Bronchial epithelial cell (primary cell): ENCODE results near the gene PLSCR5. TPM values are rescaled to one million over a fixed set of nuclear protein-coding genes. Genes with fewer than 3 reads are reported as not detected.
A peak's percentile ranks its signal among the peaks of the same experiment; 100 is the strongest.

Experiments used
- DNase-seq: peaks from one replicate; pipeline ENCODE4 v3.0.0-alpha.2; 2010; ENCODE audit warnings: low read depth
- FAIRE-seq: peaks from 2 replicates; lab custom pipeline; 2011; peaks lifted over from hg19 to GRCh38; lab: Jason Lieb, UNC
- H3K27me3 ChIP-seq: 2 replicates; pipeline ENCODE4 v1.5.1; 2011; ENCODE audit warnings: low read length; ENCODE audit not compliant: control insufficient read depth, insufficient read depth
- H3K36me3 ChIP-seq: 2 replicates; pipeline ENCODE4 v1.5.1; 2011; ENCODE audit warnings: low read length; ENCODE audit not compliant: control insufficient read depth, insufficient read depth
- H3K4me3 ChIP-seq: 2 replicates; pipeline ENCODE4 v1.5.1; 2011; ENCODE audit warnings: mild to moderate bottlenecking, low read depth, low read length, control low read depth
- total RNA-seq: library from RNA; depleted of rRNA; stranded (reverse); fragments of >200 nt; gene quantifications from 2 replicates; pipeline ENCODE4 v1.2.1, GENCODE V29; 2014
- TF ChIP-seq, protein P1 (sequence below): IDR thresholded peaks from 2 replicates; pipeline ENCODE4 v1.5.1; 2011; ENCODE audit warnings: mild to moderate bottlenecking, moderate library complexity, low read length, control low read depth, inconsistent platforms; ENCODE audit not compliant: insufficient read depth, severe bottlenecking

Gene PLSCR5
- total RNA-seq, 1 donor from 2014 or later = not detected

- DNase-seq (no peak), FAIRE-seq (no peak)
- H3K36me3 ChIP-seq = no peaks in the 10 kb centered on the region
- TF ChIP-seq, protein P1, sequence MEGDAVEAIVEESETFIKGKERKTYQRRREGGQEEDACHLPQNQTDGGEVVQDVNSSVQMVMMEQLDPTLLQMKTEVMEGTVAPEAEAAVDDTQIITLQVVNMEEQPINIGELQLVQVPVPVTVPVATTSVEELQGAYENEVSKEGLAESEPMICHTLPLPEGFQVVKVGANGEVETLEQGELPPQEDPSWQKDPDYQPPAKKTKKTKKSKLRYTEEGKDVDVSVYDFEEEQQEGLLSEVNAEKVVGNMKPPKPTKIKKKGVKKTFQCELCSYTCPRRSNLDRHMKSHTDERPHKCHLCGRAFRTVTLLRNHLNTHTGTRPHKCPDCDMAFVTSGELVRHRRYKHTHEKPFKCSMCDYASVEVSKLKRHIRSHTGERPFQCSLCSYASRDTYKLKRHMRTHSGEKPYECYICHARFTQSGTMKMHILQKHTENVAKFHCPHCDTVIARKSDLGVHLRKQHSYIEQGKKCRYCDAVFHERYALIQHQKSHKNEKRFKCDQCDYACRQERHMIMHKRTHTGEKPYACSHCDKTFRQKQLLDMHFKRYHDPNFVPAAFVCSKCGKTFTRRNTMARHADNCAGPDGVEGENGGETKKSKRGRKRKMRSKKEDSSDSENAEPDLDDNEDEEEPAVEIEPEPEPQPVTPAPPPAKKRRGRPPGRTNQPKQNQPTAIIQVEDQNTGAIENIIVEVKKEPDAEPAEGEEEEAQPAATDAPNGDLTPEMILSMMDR = no peak
- no peaks in the 10 kb centered on the region for H3K27me3 ChIP-seq
- H3K4me3 ChIP-seq = no peak overlapping the region
Observed at GRCh38 chr3:146611096-146611495, 6.0 kb upstream of the PLSCR5 start.

GRCh38 chr3:146598535-146598934 is 6.6 kb downstream of the PLSCR5 start:
- FAIRE-seq (no peak), DNase-seq (peak; percentile 41)
- Histone ChIP-seq H3K4me3 (no peak overlapping the region), H3K27me3 (no peaks in the 10 kb centered on the region), H3K36me3 (no peaks in the 10 kb centered on the region)
- TF ChIP-seq, protein P1 = no peak

DNA sequence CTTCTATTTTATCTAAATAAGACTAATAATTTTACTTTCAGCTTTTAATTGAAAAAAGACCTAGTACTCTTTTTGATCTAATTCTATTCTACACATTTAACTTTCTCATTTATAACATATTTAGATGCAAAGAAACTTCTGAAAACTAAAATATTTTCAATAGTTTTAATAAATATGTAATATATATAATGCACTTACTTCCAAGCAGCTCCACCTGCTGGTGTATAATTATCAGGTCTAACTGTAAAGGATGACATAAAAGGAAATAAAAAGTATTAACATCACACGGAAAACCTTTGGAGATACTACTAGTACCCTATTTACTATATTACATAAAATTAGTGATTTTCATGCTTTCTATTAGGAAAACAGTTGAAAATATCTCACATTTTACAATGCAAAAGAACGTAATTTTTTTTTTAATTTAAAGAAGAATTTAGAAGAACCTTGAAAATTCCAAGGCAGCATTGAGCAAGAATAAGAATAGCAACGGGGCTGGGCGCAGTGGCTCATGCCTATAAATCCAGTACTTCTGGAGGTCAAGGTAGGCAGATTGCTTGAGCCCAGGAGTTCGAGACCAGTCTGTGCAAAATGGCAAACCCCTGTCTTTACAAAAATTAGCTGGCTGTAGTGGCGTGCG is 10.2 kb downstream of the PLSCR5 start:
- TF ChIP-seq, protein P1 = no peak
- Histone ChIP-seq H3K27me3 (no peaks in the 10 kb centered on the region), H3K36me3 (no peaks in the 10 kb centered on the region), H3K4me3 (no peak overlapping the region)
- DNase-seq (peak; percentile 28), FAIRE-seq (no peak)

- Histone ChIP-seq H3K4me3 (no peak overlapping the region), H3K27me3 (no peaks in the 10 kb centered on the region), H3K36me3 (no peaks in the 10 kb centered on the region)
- no peak for DNase-seq
- TF ChIP-seq, protein P1 = no peak
- FAIRE-seq = no peak
Observed at GRCh38 chr3:146593776-146594175, 11.4 kb downstream of the PLSCR5 start.

DNA sequence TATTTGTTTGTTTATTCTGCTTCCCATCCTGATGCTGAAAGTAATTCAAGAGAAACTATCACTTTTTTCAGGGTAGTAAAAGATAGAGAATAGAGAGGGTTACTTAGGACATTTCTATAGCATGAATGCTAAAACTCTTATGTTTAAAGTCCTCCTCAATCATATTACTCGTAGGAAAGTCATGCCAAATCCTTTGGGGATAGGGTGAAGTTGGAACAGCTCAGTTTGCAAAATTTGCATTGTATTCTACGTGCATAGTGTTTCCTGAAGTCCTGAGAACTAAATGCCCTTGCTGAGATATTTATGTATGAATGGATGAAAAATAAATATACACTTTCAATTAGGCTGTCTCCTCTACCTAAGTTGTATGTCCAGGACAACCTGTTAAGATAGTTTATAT is 14.6 kb downstream of the PLSCR5 start:
- Histone ChIP-seq H3K36me3 (no peaks in the 10 kb centered on the region), H3K27me3 (no peaks in the 10 kb centered on the region), H3K4me3 (no peak overlapping the region)
- peak; percentile 28 for DNase-seq
- FAIRE-seq = no peak
- TF ChIP-seq, protein P1 = no peak
